PC-9 (cell line): ENCODE results near the gene BTG4. TPM values are rescaled to one million over a fixed set of nuclear protein-coding genes. Genes with fewer than 3 reads are reported as not detected.

Experiments
- BruUV-seq: library from RNA; stranded (reverse); fragments of 400-500 nt; replicated peaks from 2 replicates; lab custom pipeline; 2021; lab: Mats Ljungman, UMichigan
- CTCF ChIA-PET: fragments of 300-600 bp; sonication (Branson Sonifier 250); formaldehyde crosslinking; loops from one replicate; lab custom pipeline; 2022; ENCODE audit warnings: antibody characterized with exemption; lab: Charles Lee
- POLR2A ChIA-PET: fragments of 300-600 bp; sonication (Branson Sonifier 250); formaldehyde crosslinking; loops from one replicate; lab custom pipeline; 2022; ENCODE audit warnings: antibody characterized with exemption; ENCODE audit not compliant: unreplicated experiment; lab: Charles Lee
- DNase-seq, 2 experiments: peaks; one replicate each; pipeline versions ENCODE4 v3.0.0 to v3.0.0-alpha.2; 2015 to 2022; ENCODE audit warnings: mixed read lengths in 1 of 2
- H2AFZ ChIP-seq: fragments of 200-600 bp; sonication (generic); 2 replicates; pipeline ENCODE4 v1.8.1; 2017; ENCODE audit warnings: antibody characterized with exemption
- H3F3A ChIP-seq: fragments of 200-600 bp; sonication (generic); 2 replicates; pipeline ENCODE4 v1.8.1; 2017; ENCODE audit warnings: antibody characterized with exemption, mild to moderate bottlenecking, low read depth; ENCODE audit not compliant: insufficient read depth
- H3K27ac ChIP-seq: fragments of 200-600 bp; sonication (generic); 2 replicates; pipeline ENCODE4 v1.6.1; 2016; ENCODE audit warnings: mixed run types
- H3K27me3 ChIP-seq: fragments of 200-600 bp; sonication (generic); 2 replicates; pipeline ENCODE4 v1.6.1; 2016; ENCODE audit warnings: low read depth, mixed run types; ENCODE audit not compliant: insufficient read depth
- H3K36me3 ChIP-seq: fragments of 200-600 bp; sonication (generic); 2 replicates; pipeline ENCODE4 v1.6.1; 2016; ENCODE audit warnings: low read depth, mixed run types
- H3K4me1 ChIP-seq: fragments of 200-600 bp; sonication (generic); replicated peaks from 2 replicates; pipeline ENCODE4 v1.6.1; 2016; ENCODE audit warnings: mixed run types; ENCODE audit not compliant: insufficient read depth
- H3K4me2 ChIP-seq: fragments of 200-600 bp; sonication (generic); 2 replicates; pipeline ENCODE4 v1.6.1; 2017; ENCODE audit warnings: mixed run types
- H3K4me3 ChIP-seq: fragments of 200-600 bp; sonication (generic); 2 replicates; pipeline ENCODE4 v1.6.1; 2016; ENCODE audit warnings: mixed run types
- H3K79me2 ChIP-seq: fragments of 200-600 bp; sonication (generic); 2 replicates; pipeline ENCODE4 v1.6.1; 2017; ENCODE audit warnings: low read depth, mixed run types
- H3K9me2 ChIP-seq: fragments of 200-600 bp; sonication (generic); 2 replicates; pipeline ENCODE4 v1.8.1; 2017; ENCODE audit warnings: mild to moderate bottlenecking; ENCODE audit not compliant: insufficient read depth
- H3K9me3 ChIP-seq: fragments of 200-600 bp; sonication (generic); 2 replicates; pipeline ENCODE4 v1.8.1; 2016; ENCODE audit warnings: low read depth; ENCODE audit not compliant: insufficient read depth
- H4K20me1 ChIP-seq: fragments of 200-600 bp; sonication (generic); 2 replicates; pipeline ENCODE4 v1.8.1; 2017; ENCODE audit not compliant: insufficient read depth
- CTCF ChIP-seq: fragments of 200-600 bp; sonication (generic); conservative IDR thresholded peaks from 2 replicates; pipeline ENCODE4 v1.6.1; 2017; ENCODE audit warnings: mixed run types, antibody characterized with exemption, mild to moderate bottlenecking, moderate library complexity
- EZH2 ChIP-seq: fragments of 200-600 bp; sonication (generic); IDR thresholded peaks from 2 replicates; pipeline ENCODE4 v1.8.0; 2017; ENCODE audit warnings: antibody characterized with exemption, low read depth
- intact Hi-C: fragments of 100-400 bp; cut with micrococcal nuclease; formaldehyde crosslinking; loops from one replicate; pipeline ENCODE4 v1.10.0; 2022; ENCODE audit not compliant: unreplicated experiment
- total RNA-seq: library from RNA; stranded (reverse); gene quantifications from 2 replicates; pipeline ENCODE4 v1.2.3, GENCODE V29; 2021

Gene BTG4
- total RNA-seq, 1 experiment from 2014 or later, result not detected

DNA sequence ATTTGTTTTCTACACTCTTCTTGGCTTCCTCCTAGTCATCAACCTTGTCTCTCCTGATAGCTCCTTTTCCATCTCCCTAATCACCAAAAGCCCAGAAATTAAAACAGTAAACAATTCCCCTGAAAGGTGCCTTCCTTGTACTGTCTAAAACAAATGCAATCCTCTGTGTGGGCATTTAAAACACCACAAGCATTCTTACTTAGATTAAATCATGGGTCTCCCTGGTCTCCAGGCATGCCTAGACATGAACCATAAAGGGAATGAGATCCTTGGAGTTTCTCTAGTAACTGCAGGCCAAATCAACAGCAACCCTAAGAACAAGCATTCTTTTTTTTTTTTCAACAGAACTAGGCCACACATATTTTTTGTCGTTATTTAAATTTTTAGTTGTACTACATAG lies 1.9 kb downstream of the BTG4 start:
- no peak overlapping the region for H3K4me2 ChIP-seq
- H3F3A ChIP-seq, result 0 out of 2 replicates have a peak, but pooled peaks cover 5% of the 10 kb centered on the region
- H3K79me2 ChIP-seq, result no peaks in the 10 kb centered on the region
- no peak for DNase-seq
- H3K36me3 ChIP-seq, result no peaks in the 10 kb centered on the region
- H3K4me3 ChIP-seq, result no peak overlapping the region
- no peaks in the 10 kb centered on the region for H3K4me1 ChIP-seq
- no peak overlapping the region for H2AFZ ChIP-seq
- no peaks in the 10 kb centered on the region for H4K20me1 ChIP-seq
- CTCF ChIA-PET, result no interaction called here
- H3K27me3 ChIP-seq, result no peaks in the 10 kb centered on the region
- intact Hi-C loops, result no loop called here
- H3K27ac ChIP-seq, result no peak overlapping the region
- POLR2A ChIA-PET, result no interaction called here
- TF ChIP-seq CTCF (no peak), EZH2 (no peak)
- H3K9me2 ChIP-seq, result no peaks in the 10 kb centered on the region
- BruUV-seq, result no TSS peak
- no peaks in the 10 kb centered on the region for H3K9me3 ChIP-seq

DNA sequence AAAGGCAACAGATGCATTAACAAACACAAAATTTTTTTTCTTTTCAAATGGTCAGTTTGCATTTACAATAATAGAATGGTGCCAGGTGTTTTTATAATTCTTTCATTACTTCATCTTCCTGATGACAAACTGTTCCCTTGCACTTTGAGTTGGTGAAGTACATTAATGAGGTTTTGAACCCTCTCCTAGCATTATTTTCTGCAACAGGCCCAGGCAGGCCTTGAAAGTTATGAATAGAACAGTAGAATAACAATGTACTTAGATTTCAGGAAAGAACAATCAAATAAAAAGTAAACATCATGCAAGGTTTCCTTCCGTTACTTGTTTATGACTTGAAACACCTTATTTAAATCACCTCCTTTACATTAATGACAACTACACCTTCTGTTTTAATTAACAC lies 9.6 kb downstream of the BTG4 start:
- DNase-seq, result no peak

DNA sequence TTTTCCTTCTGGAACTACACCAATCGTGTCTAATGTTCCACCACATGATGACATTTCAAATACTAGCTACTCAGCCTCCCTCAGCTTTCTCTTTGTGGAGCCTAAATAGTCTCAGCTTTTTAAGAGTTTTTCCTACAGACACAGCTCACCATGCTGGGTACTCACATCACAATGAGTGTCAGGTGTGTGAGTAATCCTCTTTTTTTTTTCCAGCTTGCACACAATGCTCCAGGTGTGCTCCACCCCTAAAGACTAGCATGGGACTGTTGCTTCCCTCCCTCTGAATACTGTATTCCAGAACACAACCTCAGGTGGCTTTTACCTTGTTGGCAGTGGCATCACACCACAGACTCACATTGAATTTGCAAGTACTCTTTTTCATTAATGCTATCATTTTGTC lies 11.7 kb downstream of the BTG4 start:
- no peak overlapping the region for H3K27ac ChIP-seq
- H3K36me3 ChIP-seq, result no peaks in the 10 kb centered on the region
- ChIA-PET POLR2A (no interaction called here), CTCF (no interaction called here)
- no peaks in the 10 kb centered on the region for H4K20me1 ChIP-seq
- H3K9me3 ChIP-seq, result no peaks in the 10 kb centered on the region
- no peak for DNase-seq
- no peak for TF ChIP-seq CTCF
- intact Hi-C loops, result no loop called here
- peaks cover 4% of the 10 kb centered on the region; the same call in 1 of the 2 replicates for H3K9me2 ChIP-seq
- H3K4me3 ChIP-seq, result no peak overlapping the region
- no peaks in the 10 kb centered on the region for H3K4me1 ChIP-seq
- H3K79me2 ChIP-seq, result no peaks in the 10 kb centered on the region
- H3K4me2 ChIP-seq, result no peak overlapping the region
- H3F3A ChIP-seq, result no peaks in the 10 kb centered on the region
- H3K27me3 ChIP-seq, result no peaks in the 10 kb centered on the region
- no TSS peak for BruUV-seq
- H2AFZ ChIP-seq, result no peak overlapping the region

More for the DNA sequence above, 9.6 kb downstream of the BTG4 start:
- Histone ChIP-seq H3K36me3 (no peaks in the 10 kb centered on the region), H3K27ac (no peak overlapping the region), H4K20me1 (no peaks in the 10 kb centered on the region), H2AFZ (no peak overlapping the region), H3K4me1 (no peaks in the 10 kb centered on the region), H3K79me2 (no peaks in the 10 kb centered on the region), H3K27me3 (no peaks in the 10 kb centered on the region), H3K4me2 (no peak overlapping the region), H3F3A (no peaks in the 10 kb centered on the region), H3K9me3 (no peaks in the 10 kb centered on the region), H3K9me2 (0 out of 2 replicates have a peak, but pooled peaks cover 4% of the 10 kb centered on the region), H3K4me3 (no peak overlapping the region)
- BruUV-seq, result no TSS peak
- intact Hi-C loops, result no loop called here
- TF ChIP-seq CTCF, result no peak
- TF ChIP-seq EZH2, result no peak
- POLR2A ChIA-PET, result no interaction called here
- CTCF ChIA-PET, result no interaction called here
